Activated CD8-positive, alpha-beta memory T cell treated with anti-CD3 and anti-CD28 coated beads for 4 hours (primary cell): ENCODE results near the gene SYNM.

Experiments used
- DNase-seq, 2 donors: peaks; one replicate each; pipeline ENCODE4 v3.0.0-alpha.2; 2020; ENCODE audit warnings: low read depth in 2 of 2

Gene SYNM

DNA sequence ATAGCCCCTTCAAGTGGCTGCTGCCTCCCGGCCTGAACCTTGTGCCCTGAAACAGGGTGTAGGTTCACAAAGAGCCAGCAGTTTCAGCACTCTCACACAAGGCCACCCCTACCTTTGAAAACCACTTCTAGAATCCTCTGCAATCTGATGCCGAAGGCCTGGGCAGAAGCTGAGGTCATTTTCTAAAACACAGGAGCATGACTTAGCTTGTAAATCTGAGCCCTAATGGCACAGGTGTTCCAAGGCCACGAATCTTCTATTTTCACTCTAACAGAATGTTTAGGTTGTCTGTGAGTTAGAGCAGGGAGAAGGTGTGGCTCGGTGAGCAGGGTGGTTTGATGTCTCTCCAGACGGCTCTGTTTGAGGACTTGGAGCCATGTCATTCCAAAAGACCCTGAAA is 62.3 kb downstream of the SYNM start:
- no peak for DNase-seq

DNA sequence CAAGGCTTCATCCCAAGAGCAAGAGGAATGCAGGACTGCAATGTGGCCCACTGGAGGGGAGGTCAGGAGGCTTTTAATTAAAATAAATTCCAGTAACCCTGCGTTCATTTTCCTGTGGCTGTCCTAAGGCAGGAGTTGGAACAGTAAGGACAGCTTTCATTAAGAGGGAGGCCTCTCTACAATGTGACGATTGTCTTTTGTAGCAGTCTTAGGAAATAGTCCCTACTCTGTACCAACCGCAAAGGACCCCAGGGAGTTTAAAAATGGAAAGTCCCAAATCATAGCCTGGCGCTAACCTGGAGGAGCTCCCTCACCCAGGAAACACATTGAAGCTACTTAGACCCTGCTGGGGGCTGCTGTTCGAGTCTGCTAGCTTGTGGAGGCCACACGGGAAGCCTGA is 62.8 kb downstream of the SYNM start:
- DNase-seq = no peak

DNA sequence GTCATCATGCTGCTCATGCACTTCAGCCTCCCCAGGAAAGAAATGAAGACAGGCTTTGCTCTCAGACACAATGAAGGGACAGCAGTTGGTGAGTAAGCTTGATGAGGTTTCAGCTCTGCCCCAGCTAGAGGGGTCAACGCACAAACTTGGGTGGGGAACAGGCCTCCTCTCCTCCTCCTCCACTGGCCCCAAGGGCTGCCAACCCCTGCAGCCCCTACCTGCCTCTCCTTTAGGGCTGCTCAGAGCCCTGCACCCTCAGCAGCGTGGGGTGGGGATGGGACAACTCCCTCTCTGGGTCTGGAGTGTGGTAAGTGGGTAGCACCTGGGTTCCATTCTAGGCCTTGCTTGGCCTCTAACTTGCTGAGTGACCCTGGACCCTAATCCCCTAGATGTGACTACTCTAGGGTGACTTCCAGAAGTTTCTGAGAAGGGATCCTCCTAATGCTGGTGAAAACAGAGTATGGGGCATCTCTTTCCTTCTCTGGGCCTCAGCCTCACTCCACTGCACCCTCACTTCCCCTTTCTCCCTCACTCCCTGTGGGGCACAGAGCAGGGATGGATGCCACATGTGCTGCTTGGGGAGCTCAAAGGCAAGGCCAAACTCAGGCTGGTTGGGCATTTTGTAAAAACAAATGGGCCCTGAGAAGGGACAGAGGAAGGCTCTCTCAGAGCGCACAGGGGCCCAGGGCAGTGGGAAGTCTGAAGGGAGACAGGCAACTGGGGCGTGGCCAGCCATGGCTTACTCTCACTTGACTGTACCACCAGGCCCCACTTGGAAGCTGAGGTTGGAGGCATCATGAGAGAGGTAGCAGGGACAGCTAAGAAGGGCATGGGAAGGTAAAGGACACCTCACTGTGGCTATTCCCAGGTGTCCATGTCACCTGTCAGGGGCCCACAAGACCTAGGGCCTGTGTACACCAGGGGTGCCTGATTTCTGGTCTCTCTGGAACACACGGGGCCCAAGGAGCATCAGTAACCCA is 64.0 kb downstream of the SYNM start:
- no peak for DNase-seq

DNA sequence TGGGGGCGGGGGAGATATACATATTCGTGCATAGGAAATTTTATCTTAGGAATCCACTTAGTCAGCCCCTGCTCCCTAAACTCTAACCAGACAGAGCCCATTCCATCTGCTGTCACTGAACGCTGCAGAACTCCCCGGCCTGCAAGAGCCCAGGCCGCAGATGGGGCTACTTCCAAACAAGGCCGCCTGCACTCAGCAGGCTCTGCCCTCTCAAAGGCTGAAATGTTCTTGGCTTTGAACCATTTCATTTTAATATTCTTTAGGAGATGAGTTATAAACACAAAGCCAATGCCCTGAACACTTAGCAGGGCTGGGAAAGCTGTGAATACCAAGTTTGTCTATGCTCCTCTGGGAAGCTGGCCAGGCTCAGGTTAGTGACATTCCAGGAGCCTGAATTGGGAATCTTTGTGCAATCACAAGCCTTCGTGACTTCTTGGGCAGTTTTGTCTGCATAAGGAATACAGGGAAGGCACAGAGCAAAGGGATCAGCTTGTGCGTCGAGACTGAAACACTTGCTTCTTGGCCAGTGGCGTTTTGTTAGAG is 65.0 kb downstream of the SYNM start:
- no peak for DNase-seq

DNA sequence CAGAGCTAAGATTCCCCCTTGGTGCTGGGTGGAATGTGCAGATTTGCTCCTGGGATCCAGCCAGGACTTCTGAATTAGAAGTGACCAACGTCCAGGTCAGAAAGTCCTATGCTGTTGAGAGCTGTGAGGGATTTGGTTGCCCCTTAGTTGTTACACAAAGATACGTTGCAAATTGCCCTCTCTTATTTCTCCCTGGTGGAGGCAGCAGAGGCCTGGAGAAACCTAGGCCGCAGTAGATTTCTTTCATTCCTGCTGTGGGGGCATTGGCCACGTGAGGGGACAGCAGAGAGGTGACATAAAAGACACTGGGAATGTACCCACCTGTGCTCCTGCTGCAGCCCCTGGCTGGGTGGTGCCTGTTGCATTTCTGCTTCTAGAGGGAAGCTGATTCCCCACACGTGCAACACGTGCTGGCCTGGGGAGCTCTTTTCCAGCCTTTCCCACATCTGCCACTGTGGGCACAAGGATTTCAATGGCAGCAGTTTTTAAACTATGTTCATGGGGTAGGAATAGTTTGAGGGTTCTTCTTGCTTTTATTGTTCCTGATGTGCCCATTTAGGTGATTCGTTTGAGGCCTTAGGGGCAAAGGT is 65.7 kb downstream of the SYNM start:
- DNase-seq = no peak

DNA sequence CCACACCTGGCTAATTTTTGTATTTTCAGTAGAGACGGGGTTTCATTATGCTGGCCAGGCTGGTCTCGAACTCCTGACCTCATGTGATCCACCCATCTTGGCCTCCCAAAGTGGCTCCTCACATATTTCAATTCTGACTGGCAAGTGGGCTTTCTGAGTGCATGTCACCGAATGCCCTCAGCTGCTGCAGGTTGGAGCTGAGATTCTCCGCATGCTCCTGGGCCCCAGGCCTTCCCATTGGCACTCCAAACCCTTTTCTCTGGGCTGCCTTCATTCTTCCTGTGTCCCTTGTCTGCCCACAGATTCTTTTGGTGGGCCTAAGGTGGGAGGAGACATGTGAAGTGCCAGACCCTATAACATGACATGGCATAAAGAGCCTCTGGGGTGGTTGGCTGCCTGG is 67.3 kb downstream of the SYNM start:
- DNase-seq = no peak

DNA sequence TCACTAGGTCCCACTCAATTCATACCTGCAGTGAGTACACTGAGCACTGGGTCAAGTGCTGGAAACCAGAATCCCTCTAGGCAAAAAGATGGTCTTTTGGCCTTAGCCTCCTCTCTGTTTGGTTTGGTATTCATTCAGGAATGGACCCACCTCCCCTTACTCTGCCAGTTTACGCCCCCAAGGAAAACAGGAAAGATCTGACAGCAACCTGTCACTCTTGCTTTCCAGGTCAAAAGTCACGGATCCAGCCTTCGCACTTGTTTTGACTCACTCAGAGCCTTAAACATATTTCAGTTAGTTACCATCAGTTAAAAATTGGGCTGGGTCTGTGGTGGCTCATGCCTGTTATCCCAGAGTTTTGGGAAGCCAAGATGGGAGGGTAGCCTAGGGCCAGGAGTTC is 68.1 kb downstream of the SYNM start:
- DNase-seq = no peak

DNA sequence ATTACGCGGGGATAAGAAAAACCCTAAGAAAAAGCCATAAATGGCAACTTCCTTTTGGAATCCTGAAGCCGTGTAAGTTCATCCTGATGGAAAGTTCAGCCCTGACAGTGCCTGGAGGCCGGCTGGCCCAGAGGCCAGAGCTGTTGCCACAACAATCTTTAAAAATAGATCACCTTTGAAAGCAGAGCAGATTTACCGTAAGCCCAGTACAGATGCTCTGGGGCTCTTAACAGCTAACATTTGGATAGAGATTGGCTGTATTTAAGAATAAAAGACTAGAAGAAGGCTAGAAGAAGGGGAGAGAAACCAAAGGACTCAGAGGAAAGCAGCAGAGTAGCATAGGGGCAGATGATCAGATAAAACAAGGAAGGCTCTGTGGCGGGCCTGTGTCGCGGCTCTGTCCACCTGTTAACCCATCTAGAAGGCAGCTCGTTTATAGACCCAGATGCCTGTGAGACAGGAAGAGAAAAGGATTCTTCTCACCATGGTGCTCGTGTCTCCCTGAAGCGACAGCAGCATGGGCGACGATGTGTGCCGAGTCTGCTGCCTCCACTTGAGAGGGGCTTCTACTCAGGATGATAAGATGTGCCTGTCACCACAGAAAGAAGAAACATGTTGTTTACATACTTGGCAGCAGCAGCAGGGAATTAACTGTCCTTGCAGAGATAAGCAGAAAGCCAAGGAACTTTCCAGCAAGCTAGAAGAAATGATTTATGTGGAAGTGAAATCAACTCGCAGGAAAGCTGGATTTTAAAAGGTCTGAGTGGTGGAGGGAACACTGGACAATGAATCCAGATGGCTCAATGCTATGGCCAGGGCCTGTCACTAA is 69.9 kb downstream of the SYNM start:
- no peak for DNase-seq

DNA sequence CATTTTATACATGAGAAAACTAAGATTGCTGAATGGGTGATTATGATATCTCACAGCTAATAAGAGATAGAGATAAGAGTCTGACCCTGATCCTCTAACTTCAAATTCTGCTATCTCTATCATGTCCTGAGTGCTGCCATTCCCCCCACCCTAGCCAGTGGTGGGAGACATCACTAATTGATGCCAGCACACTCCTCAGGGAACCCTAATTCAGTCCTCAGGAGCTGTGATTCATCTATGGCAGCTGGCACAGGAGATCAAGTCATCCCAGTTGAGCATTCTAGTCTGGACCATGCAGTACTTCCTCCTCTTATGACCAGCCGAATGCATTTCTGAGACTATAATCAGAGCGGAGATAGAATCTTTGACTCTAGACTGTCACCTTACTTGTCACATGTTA is 71.9 kb downstream of the SYNM start:
- DNase-seq = no peak

DNA sequence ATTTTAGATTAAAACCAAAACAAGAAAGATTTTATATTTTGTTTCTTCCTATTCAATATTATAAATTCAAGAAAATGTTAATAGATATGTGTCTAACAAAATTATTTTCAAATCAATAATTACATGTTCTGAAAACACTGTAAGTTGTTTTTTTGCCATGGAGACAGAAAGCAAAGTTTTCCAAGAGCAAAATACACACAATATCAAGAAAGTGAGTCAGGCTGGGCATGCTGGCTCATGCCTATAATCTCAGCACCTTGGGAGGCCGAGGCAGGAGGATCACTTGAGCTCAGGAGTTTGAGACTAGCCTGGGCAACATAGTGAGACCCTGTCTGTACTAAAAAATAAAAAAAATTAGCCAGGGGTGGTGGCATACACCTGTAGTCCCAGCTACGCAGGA is 72.8 kb downstream of the SYNM start:
- DNase-seq = no peak

DNA sequence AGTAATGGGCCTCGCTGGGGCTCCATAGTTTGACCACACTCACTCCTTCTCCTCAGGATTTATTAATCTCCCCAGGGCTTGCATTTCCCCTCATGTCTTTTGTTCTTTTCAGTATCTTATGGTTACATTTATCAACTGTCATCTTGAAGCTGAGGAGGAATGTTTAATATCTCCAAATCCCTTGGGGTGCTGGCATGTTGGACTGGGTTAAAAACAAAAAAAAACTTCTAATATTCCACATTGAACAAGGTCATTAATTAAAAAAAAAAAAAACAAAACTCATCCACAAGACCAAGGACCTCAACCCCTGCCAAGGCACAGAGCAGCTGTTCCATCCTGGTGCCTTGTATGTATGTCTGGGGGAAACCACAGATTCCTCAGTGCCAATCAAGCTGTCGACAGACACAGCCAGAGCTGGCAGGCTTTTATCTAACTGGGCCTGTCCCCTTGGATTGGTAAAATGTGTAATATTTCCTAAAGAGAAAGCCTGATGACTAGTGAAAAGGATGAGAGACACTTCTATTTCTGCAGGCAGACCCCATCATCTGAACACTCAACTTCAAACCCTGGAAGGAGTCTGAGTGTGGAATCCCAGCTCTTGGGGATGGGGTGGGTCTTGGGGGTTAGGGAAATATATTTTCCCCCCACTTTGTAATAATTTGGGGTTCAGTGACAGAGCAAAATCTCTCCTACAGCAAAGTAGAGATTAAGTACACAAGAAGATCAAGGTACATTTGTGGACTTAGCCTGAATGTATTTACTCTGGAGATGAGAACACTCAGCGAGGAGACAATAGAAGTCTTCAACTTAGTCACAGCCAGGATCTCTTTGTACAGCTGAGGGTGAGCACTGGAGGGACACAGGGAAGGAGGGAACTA is 75.4 kb downstream of the SYNM start:
- no peak for DNase-seq

DNA sequence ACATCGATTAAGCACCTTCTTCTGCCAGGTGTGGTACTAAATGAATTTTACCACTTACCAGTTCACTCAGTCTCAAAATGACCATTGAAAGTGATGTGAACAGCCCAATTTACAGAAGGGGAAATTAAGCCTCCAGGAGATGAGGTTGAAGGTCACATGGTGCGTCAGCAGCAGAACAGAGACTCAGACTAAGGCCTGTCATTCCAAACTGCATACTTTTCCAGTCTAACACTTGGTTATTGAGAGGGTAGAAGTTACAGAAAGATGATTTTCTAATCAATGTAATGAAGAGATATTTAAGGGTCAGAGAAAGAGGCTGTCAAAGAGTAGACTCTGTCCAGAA is 76.1 kb downstream of the SYNM start:
- no peak for DNase-seq

DNA sequence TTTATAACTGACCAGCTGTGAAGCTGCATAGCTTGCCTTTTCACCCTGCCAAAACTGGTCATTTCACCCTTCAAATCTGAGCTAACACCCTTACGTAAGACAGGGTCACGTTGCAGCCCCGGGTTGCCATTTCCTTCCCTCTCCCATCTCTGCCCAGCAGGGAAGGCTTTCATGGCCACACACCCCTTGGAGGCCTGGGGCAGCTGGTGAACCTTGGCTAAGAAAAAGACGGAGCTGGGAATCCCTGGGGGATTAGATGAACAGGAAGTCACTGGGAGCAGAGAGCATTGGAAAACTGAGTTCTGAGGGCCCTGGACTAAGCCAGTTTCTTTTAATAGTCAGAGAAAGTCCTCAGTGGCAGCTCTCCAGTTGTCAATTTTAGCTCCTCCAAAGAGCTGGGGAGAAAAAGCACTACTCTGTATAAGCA is 76.7 kb downstream of the SYNM start:
- DNase-seq = no peak

DNA sequence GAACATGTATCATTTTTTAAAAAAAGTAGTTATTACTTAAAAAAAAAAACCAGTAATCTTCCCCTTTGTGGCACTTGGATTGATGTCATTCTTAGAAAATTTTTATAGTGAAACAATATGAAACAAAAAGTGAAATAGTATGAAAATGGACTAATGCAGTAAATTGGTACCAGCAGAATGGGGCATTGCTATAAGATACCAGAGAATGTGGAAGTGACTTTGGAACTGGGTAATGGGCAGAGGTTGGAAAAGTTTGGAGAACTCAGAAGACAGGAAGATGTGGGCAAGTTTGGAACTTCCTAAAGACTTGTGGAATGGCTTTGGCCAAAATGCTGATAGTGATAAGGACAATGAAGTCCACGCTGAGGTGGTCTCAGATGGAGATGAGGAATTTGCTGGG is 77.9 kb downstream of the SYNM start:
- no peak for DNase-seq
